ENCODE results near the gene WDR54. TPM values are rescaled to one million over a fixed set of nuclear protein-coding genes. Genes with fewer than 3 reads are reported as not detected.
A peak's percentile ranks its signal among the peaks of the same experiment; 100 is the strongest.

The WDR54 gene, protein sequence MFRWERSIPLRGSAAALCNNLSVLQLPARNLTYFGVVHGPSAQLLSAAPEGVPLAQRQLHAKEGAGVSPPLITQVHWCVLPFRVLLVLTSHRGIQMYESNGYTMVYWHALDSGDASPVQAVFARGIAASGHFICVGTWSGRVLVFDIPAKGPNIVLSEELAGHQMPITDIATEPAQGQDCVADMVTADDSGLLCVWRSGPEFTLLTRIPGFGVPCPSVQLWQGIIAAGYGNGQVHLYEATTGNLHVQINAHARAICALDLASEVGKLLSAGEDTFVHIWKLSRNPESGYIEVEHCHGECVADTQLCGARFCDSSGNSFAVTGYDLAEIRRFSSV
- total RNA-seq, result 1 to 10 TPM; 3.1 to 6.2 (median 3.7) TPM
- 10 to 100 TPM in 1 of 2 donors, 1 to 10 TPM in 1; 6.6 to 22.8 TPM for polyA plus RNA-seq

DNA sequence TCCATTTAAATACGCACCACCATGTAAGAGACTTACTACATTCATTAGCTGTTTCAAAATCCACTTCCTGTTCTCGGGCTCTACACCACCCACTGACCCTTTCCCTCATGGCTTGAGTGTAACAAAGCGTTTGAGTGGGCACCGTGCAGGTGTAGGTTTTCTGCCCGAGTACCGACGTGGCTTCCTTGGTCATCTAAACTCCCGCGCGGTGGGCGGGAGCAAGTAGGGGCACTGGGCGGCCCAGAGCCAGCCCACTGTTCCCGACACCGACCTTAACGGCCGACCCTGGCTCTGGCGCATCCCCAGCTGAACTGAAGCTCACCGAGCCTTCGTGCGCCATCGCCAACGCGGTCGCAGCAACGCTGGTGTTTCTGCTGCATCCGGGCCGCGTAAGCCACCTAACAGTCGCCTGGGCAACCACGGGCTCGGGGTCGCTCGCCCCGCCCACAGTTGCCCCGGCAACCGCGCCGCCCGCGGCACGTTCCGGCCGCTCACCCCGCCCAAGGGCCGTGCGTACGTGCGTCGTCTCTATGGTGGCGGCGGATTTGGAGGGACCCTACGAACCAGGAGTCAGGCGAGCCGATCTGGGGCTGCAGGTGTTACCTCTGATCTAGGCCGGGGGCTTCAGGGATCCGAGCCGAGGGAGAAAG is at the start of gene WDR54, which contains the start of gene C2orf81:
WDR54 (plus strand) TSS at position 510 of the 650 bp plus-strand sequence. CDS start 424 bp downstream, outside the sequence.
C2orf81 (minus strand) TSS at position 399 of the 650 bp plus-strand sequence; CDS start at position 340, 59 bp downstream.
- Histone ChIP-seq H3K9me3 (no peaks in the 10 kb centered on the region), H3K4me1 (peaks cover 0 to 4% (median 0%) of the 10 kb centered on the region in 3 donors), H3K4me3 (peak within 1 kb of the TSS; percentile 33 to 63 (median 51)), H3K27me3 (no peaks in the 10 kb centered on the region), H3K27ac (peak within 1 kb of the TSS in 2 of 4 donors; percentile 38 to 42), H3K36me3 (peaks cover 0 to 7% (median 0%) of the 10 kb centered on the region in 3 donors)
- TF ChIP-seq, protein P1, sequence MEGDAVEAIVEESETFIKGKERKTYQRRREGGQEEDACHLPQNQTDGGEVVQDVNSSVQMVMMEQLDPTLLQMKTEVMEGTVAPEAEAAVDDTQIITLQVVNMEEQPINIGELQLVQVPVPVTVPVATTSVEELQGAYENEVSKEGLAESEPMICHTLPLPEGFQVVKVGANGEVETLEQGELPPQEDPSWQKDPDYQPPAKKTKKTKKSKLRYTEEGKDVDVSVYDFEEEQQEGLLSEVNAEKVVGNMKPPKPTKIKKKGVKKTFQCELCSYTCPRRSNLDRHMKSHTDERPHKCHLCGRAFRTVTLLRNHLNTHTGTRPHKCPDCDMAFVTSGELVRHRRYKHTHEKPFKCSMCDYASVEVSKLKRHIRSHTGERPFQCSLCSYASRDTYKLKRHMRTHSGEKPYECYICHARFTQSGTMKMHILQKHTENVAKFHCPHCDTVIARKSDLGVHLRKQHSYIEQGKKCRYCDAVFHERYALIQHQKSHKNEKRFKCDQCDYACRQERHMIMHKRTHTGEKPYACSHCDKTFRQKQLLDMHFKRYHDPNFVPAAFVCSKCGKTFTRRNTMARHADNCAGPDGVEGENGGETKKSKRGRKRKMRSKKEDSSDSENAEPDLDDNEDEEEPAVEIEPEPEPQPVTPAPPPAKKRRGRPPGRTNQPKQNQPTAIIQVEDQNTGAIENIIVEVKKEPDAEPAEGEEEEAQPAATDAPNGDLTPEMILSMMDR (IDR thresholded peaks at IDR 0.05), result no peak
- DNase-seq (peak; percentile 71 to 93 (median 88)), ATAC-seq (peak; percentile 88 to 96 (median 93)), FAIRE-seq (no peak)
- WGBS, 2 donors, result 0% methylated on average over 56 to 57 of the region's 57 CpGs
- intact Hi-C loops (cut with DNase I), result no loop called here

DNA sequence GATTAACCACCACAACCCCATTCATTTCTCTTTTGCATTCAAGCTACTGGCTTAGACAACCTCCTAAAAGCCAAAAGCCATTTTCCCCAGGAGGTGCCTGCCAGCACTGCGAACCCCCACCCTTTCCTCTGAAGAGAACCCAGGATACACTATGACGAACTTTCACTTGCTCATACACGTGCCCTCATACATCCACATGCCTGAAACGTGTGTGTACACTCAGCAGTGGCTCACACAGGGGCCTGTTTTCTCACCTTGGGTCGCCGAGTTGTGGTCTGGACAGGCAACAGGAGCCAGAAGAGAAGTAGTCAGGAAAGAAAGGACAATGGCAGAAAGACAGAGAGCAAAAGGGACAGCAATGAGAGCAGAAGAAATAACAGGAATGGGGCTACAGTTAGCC is 48.9 kb upstream of the WDR54 start:
- Histone ChIP-seq H3K9me3 (no peaks in the 10 kb centered on the region), H3K4me3 (no peak overlapping the region), H3K27ac (no peak overlapping the region), H3K4me1 (no peaks in the 10 kb centered on the region), H3K36me3 (peaks cover 0 to 41% (median 21%) of the 10 kb centered on the region in 3 donors), H3K27me3 (no peaks in the 10 kb centered on the region)
- TF ChIP-seq, protein P1 (IDR thresholded peaks at IDR 0.05), result no peak
- DNase-seq (no peak), ATAC-seq (no peak), FAIRE-seq (no peak)
- 87 to 94% methylated on average over 6 of the region's 6 CpGs for WGBS, 2 donors
- intact Hi-C loops (cut with DNase I), result no loop called here

DNA sequence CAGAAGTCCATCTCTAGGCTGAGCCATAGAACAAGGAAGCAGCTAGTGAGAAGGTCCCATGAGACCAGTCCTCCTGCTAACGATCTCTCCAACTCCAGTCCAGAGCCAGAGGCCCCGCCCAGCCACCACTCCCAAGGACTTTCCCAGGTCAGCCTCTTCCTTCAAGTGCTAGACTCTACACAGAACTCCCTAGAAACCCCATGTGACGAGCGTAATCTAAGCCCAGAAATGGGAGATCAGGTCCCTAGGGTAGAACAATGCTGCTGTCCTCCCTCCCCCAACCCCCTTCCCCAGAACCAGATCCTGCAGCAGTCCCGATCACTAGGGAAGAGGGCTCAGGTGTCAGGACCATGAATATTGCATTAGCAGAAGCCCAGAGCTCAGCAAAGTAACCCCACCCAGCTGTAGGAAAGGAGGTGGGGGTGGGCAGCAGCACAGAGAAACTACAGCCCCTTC is 48.3 kb upstream of the WDR54 start:
- Histone ChIP-seq H3K27ac (no peak overlapping the region), H3K36me3 (peaks cover 0 to 35% (median 16%) of the 10 kb centered on the region in 3 donors), H3K9me3 (no peaks in the 10 kb centered on the region), H3K27me3 (no peaks in the 10 kb centered on the region), H3K4me1 (no peaks in the 10 kb centered on the region), H3K4me3 (peak overlapping the region in 1 of 4 donors; percentile 5)
- intact Hi-C loops (cut with DNase I), result no loop called here
- TF ChIP-seq, protein P1 (IDR thresholded peaks at IDR 0.05), result no peak
- FAIRE-seq (no peak), ATAC-seq (peak in 2 of 4 donors; percentile 56 to 65), DNase-seq (no peak)
- 77% methylated on average over 5 of the region's 5 CpGs for WGBS, 2 donors

DNA sequence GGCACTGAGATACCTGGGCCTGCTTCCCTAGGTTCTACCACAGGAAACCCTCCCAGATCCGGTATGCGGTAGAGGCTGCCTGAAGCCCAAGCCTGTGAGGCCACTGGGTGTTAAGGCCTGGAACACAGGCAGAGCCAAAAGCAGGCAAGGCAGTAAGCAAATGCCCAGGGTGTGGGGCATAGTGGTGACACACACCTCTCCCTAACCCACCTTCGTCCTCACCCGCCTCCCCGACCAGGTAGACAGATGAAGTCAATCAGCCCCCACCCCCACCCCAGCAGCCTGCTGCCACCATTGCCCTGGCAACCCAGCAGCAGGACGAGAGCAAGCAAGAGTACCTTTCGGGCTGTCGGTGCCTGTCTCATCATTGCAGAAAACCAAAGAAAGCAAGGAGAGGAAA is 47.5 kb upstream of the WDR54 start:
- peaks cover 0 to 28% (median 8%) of the 10 kb centered on the region in 3 donors for H3K36me3 ChIP-seq

More for the DNA sequence above, 47.5 kb upstream of the WDR54 start:
- no peaks in the 10 kb centered on the region for H3K4me1 ChIP-seq
- H3K4me3 ChIP-seq, result peak overlapping the region in 1 of 4 donors; percentile 12
- DNase-seq (no peak), ATAC-seq (peak in 2 of 4 donors; percentile 28 to 50), FAIRE-seq (no peak)
- TF ChIP-seq, protein P1 (IDR thresholded peaks at IDR 0.05), result no peak
- no peak overlapping the region for H3K27ac ChIP-seq
- intact Hi-C loops (cut with DNase I), result no loop called here
- 82 to 87% methylated on average over 8 of the region's 8 CpGs for WGBS, 2 donors
- H3K27me3 ChIP-seq, result no peaks in the 10 kb centered on the region
- no peaks in the 10 kb centered on the region for H3K9me3 ChIP-seq

All from pancreas (tissue), 10 donors.